ENCODE results near the gene DMAC2.
"Not testable (repeated sequence)": the region's sequence is repeated elsewhere in the genome, so short reads cannot be mapped to it uniquely, and the experiment has no call there.

Gene DMAC2

DNA sequence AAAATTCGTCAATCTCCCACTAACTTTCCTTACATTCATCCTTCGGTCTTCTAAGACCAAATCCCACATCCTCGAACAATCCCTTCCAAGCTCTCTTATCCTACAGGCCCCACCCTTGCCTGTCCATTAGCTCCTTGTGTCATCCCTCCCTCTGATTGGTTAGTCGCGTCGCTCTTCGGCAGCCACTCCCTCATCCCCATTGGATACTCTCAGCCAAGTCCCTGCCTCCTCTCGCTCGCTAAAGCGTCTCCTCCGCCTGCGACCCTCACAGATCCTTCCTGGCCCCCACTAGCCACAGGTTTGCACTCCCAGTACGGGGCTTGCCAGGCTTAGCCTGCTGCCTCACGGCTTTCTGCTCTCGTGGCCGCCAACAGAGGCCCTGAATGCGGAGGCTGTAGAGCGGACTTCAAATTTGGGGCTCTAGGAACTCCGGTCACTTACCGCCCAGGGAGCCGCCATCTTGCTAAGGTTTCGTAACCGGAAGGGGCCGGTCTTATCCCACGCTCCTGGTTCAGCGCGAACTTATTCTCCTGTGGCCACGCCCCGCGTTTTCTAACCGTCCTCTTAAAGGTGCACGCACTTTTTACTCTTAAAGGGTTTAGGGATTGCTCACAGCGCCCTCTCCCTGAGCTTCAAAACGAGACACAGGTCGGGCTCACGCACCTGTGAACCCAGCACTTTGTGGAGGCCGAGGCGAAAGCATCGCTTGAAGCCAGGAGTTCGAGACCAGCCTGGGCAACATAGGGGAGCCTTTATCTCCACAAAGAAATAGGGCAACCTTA, at the start of gene DMAC2:
TSS of gene DMAC2 (minus strand) at position 472 of the 782 bp plus-strand sequence. CDS start at position 459, 13 bp downstream.
- DNase-seq = peak; percentile 64 to 99 (median 95)

- not testable (repeated sequence) for DNase-seq
Observed at GRCh38 chr19:41486953-41487352, 47.2 kb upstream of the DMAC2 start.

- no peak for DNase-seq
Observed at GRCh38 chr19:41484822-41485221, 45.1 kb upstream of the DMAC2 start.

- DNase-seq = no peak
Observed at GRCh38 chr19:41480336-41480735, 40.6 kb upstream of the DMAC2 start.

GRCh38 chr19:41479757-41480191, 40.1 kb upstream of the DMAC2 start:
- no peak for DNase-seq

DNA sequence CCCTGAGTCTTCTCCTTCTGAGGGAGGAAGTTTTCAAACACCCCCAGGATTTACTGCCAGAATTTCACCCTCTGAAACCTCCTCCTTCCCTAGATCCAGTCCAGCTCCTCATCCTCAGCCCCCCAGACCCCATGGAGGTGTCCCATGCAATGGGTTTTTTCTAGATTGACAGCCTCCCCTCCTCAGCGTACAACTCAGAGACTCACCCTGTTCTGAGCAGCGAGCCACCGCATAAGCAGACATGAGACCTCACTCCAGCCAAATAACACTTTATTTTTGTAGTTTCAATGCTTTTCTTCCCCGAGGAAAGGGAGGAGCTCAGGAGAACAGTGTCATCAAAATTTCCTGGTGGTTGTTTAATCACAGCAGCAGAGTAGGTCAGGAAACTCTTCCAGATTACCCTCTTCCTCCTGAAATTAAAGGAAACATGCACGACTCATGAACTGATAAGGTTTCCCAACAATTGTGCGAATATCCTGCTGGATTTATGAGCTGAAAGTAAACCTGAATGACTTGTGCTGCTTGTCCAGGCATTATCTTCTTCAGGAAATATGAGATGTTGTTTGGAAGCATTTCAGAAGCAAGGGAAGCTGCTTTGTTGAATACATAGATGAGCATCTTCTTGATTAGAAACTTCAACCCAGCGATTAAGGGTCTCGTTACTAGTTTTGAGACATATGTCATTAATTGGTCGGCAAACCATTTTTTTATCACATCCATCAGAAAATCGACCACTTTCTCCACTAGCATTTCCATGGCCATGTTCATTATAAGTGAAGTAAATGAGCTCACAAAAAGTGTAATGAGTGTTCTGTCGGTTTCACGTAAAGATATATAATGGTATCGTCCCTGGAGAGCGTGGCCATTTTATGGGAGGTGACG, 39.4 kb upstream of the DMAC2 start:
- no peak for DNase-seq

DNA sequence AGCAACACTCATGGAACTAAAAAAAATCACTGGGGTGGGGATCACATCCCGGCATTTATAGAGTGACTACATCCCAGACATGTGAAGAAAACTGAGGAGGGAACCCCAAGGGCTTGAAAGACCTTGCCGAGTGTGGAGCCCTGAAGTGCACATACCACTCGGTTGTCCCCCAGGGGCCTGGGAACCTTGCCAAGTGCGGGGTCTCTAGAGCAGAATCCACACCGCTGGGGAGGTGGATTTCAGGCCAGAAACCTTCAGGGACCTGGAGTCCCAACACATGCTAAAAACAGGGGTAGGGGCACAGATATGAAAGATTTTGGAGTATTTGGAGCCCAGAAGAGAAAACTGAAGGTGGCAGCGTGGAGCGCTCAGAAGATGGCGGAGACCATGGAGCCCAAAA, 38.5 kb upstream of the DMAC2 start:
- no peak for DNase-seq

DNA sequence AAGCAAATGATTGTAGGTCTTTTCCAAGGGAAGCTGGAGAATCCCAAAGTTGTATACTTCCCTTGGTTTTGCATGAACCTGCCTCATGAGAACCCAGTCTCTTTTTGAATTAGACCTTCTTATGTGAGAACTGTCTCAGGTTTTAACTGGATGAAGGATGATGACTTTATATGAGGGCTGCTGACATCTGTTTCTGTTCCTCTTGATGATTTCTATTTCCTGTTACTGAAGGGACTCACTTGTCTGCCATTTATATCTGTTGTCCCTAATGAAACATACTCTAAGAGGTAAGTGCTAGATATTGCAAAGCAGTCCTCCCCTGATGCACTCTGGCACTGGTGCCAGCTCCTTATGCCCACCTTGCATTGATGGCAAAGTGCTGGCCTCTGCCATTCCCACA, 36.9 kb upstream of the DMAC2 start:
- no peak for DNase-seq

DNA sequence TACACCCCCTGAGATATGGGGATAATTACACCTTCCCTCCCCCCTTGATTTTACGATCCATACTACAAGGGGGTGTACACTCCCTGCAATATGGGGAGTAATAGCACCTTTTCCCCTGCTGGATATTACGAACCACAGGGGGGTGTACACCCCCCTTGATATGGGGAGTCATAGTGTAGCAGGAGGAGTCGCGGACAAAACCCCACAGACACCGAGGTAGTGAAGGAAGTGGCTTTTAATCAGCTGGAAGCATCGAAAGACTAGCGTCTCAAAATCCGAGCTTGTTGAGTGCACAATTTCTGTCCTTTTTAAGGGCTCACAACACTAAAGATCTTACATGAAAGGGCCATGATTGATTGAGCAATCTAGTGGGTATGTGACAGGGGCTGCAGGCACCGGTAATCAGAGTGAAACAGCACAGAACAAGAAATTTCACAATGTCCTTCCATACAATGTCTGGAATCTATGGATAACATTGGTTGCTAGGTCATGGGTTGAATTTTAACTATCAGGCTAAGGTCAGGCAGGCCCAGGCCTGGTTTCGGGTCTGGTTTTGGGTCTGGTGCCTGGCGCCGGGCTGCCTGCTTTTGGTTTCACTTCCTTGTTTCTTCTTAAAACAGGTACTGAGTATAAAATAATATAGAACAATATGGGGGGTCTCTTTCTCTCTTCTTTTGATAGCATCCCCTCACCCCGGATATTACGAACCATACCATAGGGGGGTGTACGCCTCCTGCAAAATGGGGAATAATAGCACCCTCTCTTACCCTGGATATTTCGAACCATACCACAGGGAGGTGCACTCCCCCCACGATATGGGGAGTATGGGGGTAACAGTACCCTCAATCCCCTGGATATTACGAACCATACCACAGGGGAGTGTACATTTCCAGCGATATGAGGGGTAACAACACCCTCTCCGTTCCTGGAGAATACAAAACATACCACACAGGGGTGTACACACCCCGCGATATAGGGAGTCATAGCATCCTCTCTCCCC, 23.8 kb upstream of the DMAC2 start:
- DNase-seq = not testable (repeated sequence)

DNA sequence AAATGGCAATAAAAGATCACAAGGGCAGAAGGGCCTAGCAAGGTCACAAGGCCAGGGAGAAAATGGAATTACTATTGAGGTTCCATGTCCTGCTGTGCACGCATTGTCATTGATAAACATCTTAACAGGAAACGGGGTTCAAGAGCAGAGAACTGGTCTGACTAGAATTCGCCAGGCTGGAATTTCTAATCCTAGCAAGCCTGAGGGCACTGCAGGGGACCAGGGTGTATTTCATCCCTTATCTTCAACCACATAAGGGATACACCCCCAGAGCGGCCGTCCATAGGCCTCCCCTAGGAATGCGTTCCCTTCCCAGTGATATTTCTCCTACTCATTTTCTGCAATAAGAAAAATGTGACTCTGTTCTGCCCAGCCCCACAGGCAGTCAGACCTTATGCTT, 22.8 kb upstream of the DMAC2 start:
- no peak for DNase-seq

DNA sequence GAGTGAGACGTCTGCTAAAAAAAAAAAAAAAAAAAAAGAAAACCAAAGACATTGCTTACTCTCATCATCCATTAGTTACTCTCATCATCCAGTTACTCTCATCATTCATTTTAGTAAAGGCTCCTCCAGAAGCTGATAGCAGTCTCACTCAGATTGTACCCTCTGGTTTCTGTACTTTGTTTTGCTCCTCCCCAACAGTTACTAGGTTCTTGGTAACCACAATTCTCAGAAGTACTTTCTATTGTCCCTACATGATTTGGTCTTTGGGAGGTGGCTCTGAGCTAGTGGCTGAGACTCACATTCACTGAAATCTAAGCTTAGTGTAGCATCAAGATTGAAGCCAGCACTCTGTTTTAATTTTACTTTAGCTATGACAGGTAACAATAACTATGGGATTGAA, 17.5 kb upstream of the DMAC2 start:
- DNase-seq = no peak

GRCh38 chr19:41456342-41456918, 16.7 kb upstream of the DMAC2 start:
- no peak for DNase-seq

DNA sequence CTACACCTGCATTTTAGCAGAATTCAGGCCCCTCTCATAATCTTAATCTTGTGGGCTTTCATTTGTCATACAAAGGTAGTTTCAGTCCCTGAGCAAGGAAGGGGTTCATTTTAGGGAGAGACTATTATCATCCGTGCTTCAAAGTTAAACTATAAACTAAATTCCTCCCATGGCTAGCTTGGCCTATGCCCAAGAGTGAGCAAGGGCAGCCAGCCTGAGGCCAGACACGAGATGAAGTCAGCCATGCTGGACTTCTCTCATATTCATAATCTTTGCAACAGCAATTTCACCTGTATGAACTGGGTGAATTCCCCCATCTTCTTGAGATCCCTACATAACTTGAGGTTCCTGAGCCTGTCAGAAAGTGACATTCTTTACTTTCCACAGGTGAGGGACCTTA, 16.2 kb upstream of the DMAC2 start:
- no peak for DNase-seq

- DNase-seq = no peak
Observed at GRCh38 chr19:41452584-41453275, 13.0 kb upstream of the DMAC2 start.

- no peak for DNase-seq
Observed at GRCh38 chr19:41449865-41450178, 10.1 kb upstream of the DMAC2 start.

DNA sequence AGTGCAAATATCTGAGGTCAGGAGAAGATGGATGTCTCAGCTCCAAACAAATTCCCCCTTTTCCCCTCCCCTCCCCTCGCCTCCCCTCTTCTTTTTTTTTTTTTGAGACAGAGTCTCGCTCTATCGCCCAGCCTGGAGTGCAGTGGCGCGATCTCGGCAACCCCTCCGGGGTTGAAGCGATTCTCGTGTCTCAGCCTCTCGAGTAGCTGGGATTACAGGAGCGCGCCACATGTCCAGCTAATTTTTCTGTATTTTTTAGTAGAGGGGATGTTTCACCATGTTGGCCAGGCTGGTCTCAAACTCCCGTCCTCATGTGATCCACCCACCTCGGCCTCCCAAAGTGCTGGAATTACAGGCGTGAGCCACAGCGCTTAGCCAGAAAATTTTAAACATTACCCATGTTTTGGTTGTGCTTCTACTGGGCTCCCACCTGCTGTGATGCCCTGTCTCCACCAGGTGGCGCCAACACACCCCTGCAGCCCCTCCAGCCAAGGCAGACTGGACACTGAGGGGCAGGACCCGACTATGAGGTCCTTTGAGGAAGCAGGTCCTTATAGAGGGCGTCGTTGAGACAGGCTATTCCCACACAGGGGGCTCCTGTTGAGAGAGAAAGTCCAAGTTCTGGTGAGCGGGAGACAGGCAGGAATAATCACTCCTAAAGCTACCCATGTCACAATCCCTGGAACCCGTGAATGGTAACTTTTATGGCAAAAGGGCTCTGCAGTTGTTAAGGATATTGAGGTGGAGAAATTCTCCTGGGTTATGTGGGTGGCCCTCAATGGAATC, 9.6 kb upstream of the DMAC2 start:
- DNase-seq = peak in 49 of 58 donors; percentile 17 to 78 (median 42)

- DNase-seq = no peak
Observed at GRCh38 chr19:41447732-41448332, 8.1 kb upstream of the DMAC2 start.

GRCh38 chr19:41445575-41445974, 5.9 kb upstream of the DMAC2 start:
- no peak for DNase-seq

Data from anterior cingulate cortex (tissue), 58 donors.